Frontal cortex (tissue), 4 donors: ENCODE measurements around the gene SYTL3. TPM values are rescaled to one million over a fixed set of nuclear protein-coding genes. Genes with fewer than 3 reads are reported as not detected.
"Not testable (repeated sequence)": the region's sequence is repeated elsewhere in the genome, so short reads cannot be mapped to it uniquely, and the experiment has no call there.

Source experiments
- DNase-seq, 2 donors: peaks; one replicate each; pipeline ENCODE4 v3.0.0; 2012; ENCODE audit warnings: low spot score in 2 of 2
- FAIRE-seq: peaks from 2 replicates; lab custom pipeline; 2012; peaks lifted over from hg19 to GRCh38; lab: Jason Lieb, UNC
- total RNA-seq: library from RNA; depleted of rRNA; stranded (reverse); fragments of >200 nt; gene quantifications from one replicate; pipeline ENCODE4 v1.2.3, GENCODE V29; 2014
- donor health status: control.
- donor health status: control.
- donor health status: control.

SYTL3 gene
- total RNA-seq = 2.0 TPM

- FAIRE-seq = no peak
- no peak for DNase-seq
Measured at GRCh38 chr6:158649289-158650143, at the start of gene SYTL3. Gene SYTL3 (plus strand): TSS chr6:158650054. CDS start chr6:158663269, 13,215 bp downstream.

- DNase-seq (no peak), FAIRE-seq (no peak)
Measured at GRCh38 chr6:158603261-158604047, 46.4 kb upstream of the SYTL3 start.

GRCh38 chr6:158604048-158604406, 45.8 kb upstream of the SYTL3 start:
- DNase-seq = no peak
- FAIRE-seq = no peak

- FAIRE-seq (no peak), DNase-seq (peak; percentile 56 to 60)
Measured at GRCh38 chr6:158605266-158605878, 44.5 kb upstream of the SYTL3 start.

GRCh38 chr6:158606011-158606410, 43.8 kb upstream of the SYTL3 start:
- FAIRE-seq, DNase-seq: not testable (repeated sequence)

GRCh38 chr6:158606935-158607334, 42.9 kb upstream of the SYTL3 start:
- DNase-seq = no peak
- no peak for FAIRE-seq

- FAIRE-seq (no peak), DNase-seq (no peak)
Measured at GRCh38 chr6:158607411-158608170, 42.3 kb upstream of the SYTL3 start.

GRCh38 chr6:158608221-158608620, 41.6 kb upstream of the SYTL3 start:
- FAIRE-seq = no peak
- DNase-seq = no peak

- no peak for FAIRE-seq
- DNase-seq = no peak
Measured at GRCh38 chr6:158609455-158610155, 40.2 kb upstream of the SYTL3 start.

GRCh38 chr6:158610319-158610968, 39.4 kb upstream of the SYTL3 start:
- DNase-seq (no peak), FAIRE-seq (no peak)

- no peak for FAIRE-seq
- no peak for DNase-seq
Measured at GRCh38 chr6:158611039-158611438, 38.8 kb upstream of the SYTL3 start.

GRCh38 chr6:158611541-158612370, 38.1 kb upstream of the SYTL3 start:
- no peak for FAIRE-seq

GRCh38 chr6:158614606-158615005, 35.2 kb upstream of the SYTL3 start:
- FAIRE-seq, DNase-seq: not testable (repeated sequence)

More at GRCh38 chr6:158611541-158612370, 38.1 kb upstream of the SYTL3 start:
- DNase-seq = no peak

GRCh38 chr6:158618289-158618688, 31.6 kb upstream of the SYTL3 start:
- FAIRE-seq, DNase-seq: not testable (repeated sequence)

- DNase-seq = no peak
- no peak for FAIRE-seq
Measured at GRCh38 chr6:158619922-158620801, 29.7 kb upstream of the SYTL3 start.

GRCh38 chr6:158620963-158621693, 28.7 kb upstream of the SYTL3 start:
- DNase-seq (no peak), FAIRE-seq (no peak)
